ENCODE results near the gene WDR73. TPM values are rescaled to one million over a fixed set of nuclear protein-coding genes. Genes with fewer than 3 reads are reported as not detected.

WDR73 gene
- total and polyA plus RNA-seq, 2 of the 8 experiments (the other 6 are each of a cell fraction or from before 2014, with no cell fraction given), result 22.7 to 23.1 TPM

DNA sequence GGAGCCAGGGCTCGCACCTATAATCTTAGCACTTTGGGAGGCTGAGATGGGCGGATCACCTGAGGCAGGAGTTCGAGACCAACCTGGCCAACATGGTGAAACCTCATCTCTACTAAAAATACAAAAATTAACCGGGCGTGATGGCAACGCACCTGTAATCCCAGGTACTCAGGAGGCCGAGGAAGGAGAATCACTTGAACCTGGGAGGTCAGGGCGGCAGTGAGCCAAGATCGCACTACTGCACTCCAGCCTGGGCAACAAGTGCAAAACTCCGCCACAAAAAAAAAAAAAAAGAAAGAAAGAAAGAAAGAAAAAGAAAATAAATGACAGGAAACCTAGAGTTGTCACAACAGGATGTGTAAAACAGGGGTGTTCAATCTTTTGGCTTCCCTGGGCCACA, 6.9 kb upstream of the WDR73 start (continued):
- no peak for TF ChIP-seq NANOG (IDR thresholded peaks at IDR 0.05; ENCODE audit: insufficient read depth, low read depth, low read length, poor library complexity, severe bottlenecking)
- no peak for TF ChIP-seq CBX8 (IDR thresholded peaks at IDR 0.05; ENCODE audit: borderline replicate concordance, low read depth, low read length)
- no peak for TF ChIP-seq KDM1A (IDR thresholded peaks at IDR 0.05; ENCODE audit: borderline replicate concordance, low read length)
- no peak for TF ChIP-seq ATF2 (IDR thresholded peaks at IDR 0.05; ENCODE audit: low read length)
- no peak for TF ChIP-seq ZNF274 (IDR thresholded peaks at IDR 0.05; ENCODE audit: borderline replicate concordance, extremely low read depth, low read length)
- no peak for TF ChIP-seq SAP30 (IDR thresholded peaks at IDR 0.05; ENCODE audit: insufficient read depth, insufficient replicate concordance, low read length)
- no peak for TF ChIP-seq CTBP2 (IDR thresholded peaks at IDR 0.05; ENCODE audit: borderline replicate concordance, insufficient read depth, insufficient read length, low read length)
- TF ChIP-seq FOSL1 (IDR thresholded peaks at IDR 0.05; ENCODE audit: insufficient read depth, low read depth, low read length), result no peak
